Cardiac muscle cell (in vitro differentiated cells and primary cell): ENCODE measurements around the gene TBCD. TPM values are rescaled to one million over a fixed set of nuclear protein-coding genes. Genes with fewer than 3 reads are reported as not detected.

Experiments
- DNase-seq, 2 donors: peaks; one replicate each; pipeline versions ENCODE4 v3.0.0 to v3.0.0-alpha.2; 2010 to 2017; ENCODE audit warnings: low read depth in 1 of 2, low spot score in 1 of 2
- H3K27ac ChIP-seq: fragments of 200-600 bp; sonication (generic); 2 replicates; pipeline ENCODE4 v1.5.1; 2016
- H3K27me3 ChIP-seq: fragments of 200-600 bp; sonication (generic); 2 replicates; pipeline ENCODE4 v1.6.0; 2016; ENCODE audit warnings: control low read depth
- H3K36me3 ChIP-seq: fragments of 200-600 bp; sonication (generic); 2 replicates; pipeline ENCODE4 v1.5.1; 2016; ENCODE audit warnings: control low read depth
- H3K4me1 ChIP-seq: fragments of 200-600 bp; sonication (generic); 2 replicates; pipeline ENCODE4 v1.8.1; 2017; ENCODE audit warnings: low read depth, mild to moderate bottlenecking, mixed run types
- H3K4me3 ChIP-seq: fragments of 200-600 bp; sonication (generic); 2 replicates; pipeline ENCODE4 v1.5.1; 2016; ENCODE audit warnings: mild to moderate bottlenecking
- H3K9me3 ChIP-seq: fragments of 200-600 bp; sonication (generic); 2 replicates; pipeline ENCODE4 v1.5.1; 2017; ENCODE audit warnings: low read depth, mild to moderate bottlenecking, control low read depth
- polyA plus RNA-seq: library from polyadenylated mRNA; unstranded; fragments of >200 nt; fragmentation: Nextera tagmentation; extraction: Ambion mirVana; gene quantifications from 2 replicates; pipeline ENCODE4 v1.2.1, GENCODE V29; 2016
- total RNA-seq: library from RNA; depleted of rRNA; stranded (reverse); fragments of >200 nt; gene quantifications from 2 replicates; pipeline ENCODE4 v1.2.3, GENCODE V29; 2016
- TF ChIP-seq, protein P1 (sequence below): IDR thresholded peaks from 2 replicates; pipeline ENCODE4 v1.5.1; 2012; ENCODE audit warnings: low read depth, mild to moderate bottlenecking, low read length

The TBCD gene
- total and polyA plus RNA-seq, 2 experiments from 2014 or later, result 55.7 to 66.0 TPM

DNA sequence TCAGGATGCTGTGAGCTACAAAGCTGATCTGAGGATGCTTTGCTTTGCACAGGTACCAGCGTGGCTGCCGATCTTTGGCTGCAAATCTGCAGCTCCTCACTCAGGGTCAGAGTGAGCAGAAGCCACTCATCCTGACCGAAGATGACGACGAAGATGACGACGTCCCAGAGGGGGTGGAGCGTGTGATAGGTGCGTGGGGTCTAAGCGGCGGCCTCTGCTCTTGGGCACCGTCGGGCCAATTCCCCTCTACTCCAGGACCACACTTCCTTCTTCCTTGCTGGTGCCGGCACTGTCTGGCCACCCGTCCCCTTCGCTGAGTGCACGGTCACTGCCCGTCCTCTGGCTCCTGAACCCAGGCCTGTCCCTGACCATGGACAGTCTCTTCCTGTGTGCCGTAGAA lies 54.0 kb downstream of the TBCD start:
- H3K27me3 ChIP-seq, result no peaks in the 10 kb centered on the region
- peaks cover 18% of the 10 kb centered on the region for H3K4me1 ChIP-seq
- no peak overlapping the region for H3K27ac ChIP-seq
- no peaks in the 10 kb centered on the region for H3K9me3 ChIP-seq
- H3K36me3 ChIP-seq, result no peaks in the 10 kb centered on the region
- H3K4me3 ChIP-seq, result no peak overlapping the region
- DNase-seq, result no peak
- TF ChIP-seq, protein P1, sequence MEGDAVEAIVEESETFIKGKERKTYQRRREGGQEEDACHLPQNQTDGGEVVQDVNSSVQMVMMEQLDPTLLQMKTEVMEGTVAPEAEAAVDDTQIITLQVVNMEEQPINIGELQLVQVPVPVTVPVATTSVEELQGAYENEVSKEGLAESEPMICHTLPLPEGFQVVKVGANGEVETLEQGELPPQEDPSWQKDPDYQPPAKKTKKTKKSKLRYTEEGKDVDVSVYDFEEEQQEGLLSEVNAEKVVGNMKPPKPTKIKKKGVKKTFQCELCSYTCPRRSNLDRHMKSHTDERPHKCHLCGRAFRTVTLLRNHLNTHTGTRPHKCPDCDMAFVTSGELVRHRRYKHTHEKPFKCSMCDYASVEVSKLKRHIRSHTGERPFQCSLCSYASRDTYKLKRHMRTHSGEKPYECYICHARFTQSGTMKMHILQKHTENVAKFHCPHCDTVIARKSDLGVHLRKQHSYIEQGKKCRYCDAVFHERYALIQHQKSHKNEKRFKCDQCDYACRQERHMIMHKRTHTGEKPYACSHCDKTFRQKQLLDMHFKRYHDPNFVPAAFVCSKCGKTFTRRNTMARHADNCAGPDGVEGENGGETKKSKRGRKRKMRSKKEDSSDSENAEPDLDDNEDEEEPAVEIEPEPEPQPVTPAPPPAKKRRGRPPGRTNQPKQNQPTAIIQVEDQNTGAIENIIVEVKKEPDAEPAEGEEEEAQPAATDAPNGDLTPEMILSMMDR, result no peak

DNA sequence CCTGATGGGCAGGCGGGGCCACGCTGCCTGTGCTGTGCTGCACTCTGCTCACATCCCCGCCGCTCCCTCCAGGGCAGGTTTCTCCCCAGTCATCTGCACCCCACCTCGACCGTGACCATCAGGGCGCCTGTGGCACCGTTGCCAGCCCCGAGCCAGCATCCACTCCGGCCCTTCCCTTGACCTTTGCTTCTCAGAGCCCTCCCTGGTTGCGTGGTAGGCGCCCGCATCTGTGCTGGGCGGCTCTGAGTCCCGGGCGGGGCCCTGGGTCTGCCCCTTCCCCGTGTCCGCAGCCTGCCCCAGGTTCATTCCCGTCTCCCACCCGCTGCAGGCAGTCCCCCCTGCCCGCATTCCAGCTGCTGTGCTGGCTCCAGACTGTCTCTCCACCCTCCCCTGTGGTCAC lies 54.8 kb downstream of the TBCD start:
- no peaks in the 10 kb centered on the region for H3K9me3 ChIP-seq
- TF ChIP-seq, protein P1, result no peak
- H3K27ac ChIP-seq, result no peak overlapping the region
- H3K27me3 ChIP-seq, result no peaks in the 10 kb centered on the region
- peaks cover 26% of the 10 kb centered on the region for H3K4me1 ChIP-seq
- no peak overlapping the region for H3K4me3 ChIP-seq
- H3K36me3 ChIP-seq, result no peaks in the 10 kb centered on the region
- no peak for DNase-seq

DNA sequence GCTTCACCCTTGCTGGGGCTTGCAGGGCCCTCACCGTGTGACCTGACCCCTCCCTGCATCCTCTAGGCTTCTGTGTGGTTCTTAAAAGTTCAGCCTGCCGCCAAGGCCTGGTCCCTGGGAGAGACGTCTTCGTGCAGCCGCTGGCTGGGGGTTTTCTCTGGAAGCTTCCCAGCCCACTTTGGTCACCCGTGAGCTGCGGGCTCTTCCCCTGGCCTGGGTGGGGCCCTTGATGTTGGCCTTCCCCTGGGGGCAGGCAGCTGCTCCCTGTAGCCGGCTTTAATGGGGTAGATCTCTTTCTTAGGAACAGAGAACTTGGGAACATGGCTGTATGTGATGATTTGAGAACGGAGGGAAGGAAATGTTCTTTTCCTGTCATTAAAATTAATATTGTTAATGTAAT lies 55.2 kb downstream of the TBCD start:
- H3K27ac ChIP-seq, result no peak overlapping the region
- no peaks in the 10 kb centered on the region for H3K9me3 ChIP-seq

DNA sequence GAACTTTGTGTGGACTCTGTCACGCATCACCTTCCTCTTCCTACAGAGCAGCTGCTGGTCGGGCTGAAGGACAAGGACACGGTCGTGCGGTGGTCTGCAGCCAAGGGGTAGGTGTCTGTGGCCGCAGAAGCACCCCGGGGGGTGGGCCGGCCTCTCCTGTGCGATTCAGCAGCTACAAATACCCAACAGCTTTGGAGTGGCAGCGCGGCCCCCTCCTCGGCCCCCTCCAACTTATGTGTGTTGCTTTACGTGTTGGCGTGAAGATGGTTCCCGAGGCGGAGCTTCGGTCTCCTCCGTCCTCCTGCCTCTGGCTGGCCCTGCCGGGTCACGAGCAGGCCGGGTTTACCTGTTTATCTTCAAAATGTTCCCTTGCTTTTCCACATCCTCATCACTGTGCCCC lies 55.7 kb downstream of the TBCD start:
- no peak overlapping the region for H3K27ac ChIP-seq
- peaks cover 27% of the 10 kb centered on the region for H3K4me1 ChIP-seq
- no peak overlapping the region for H3K4me3 ChIP-seq

More for the DNA sequence above, 55.2 kb downstream of the TBCD start:
- TF ChIP-seq, protein P1, result no peak
- no peak for DNase-seq
- H3K4me1 ChIP-seq, result peaks cover 27% of the 10 kb centered on the region
- no peak overlapping the region for H3K4me3 ChIP-seq
- H3K36me3 ChIP-seq, result no peaks in the 10 kb centered on the region
- H3K27me3 ChIP-seq, result no peaks in the 10 kb centered on the region

DNA sequence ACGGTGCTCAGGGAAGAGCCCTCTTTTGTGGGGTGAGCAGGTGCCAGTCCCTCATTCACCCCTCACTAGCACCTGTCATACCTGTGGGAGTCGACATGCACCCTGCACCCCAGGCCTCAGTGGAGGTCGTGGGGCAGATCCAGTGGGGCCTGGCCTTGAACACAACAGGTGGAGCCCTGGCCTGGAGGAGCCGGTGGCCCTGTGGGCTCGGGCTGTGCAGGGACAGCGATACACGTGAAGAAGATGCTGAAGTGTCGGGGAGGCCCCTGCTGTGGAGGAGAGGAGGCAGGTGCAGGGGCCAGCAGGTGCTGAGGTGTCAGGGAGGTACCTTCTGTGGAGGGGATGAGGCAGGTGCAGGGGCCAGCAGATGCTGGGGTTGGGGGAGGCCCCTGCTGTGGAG lies 56.1 kb downstream of the TBCD start:
- no peaks in the 10 kb centered on the region for H3K27me3 ChIP-seq
- no peaks in the 10 kb centered on the region for H3K36me3 ChIP-seq

More for the DNA sequence above, 55.7 kb downstream of the TBCD start:
- Histone ChIP-seq H3K9me3 (no peaks in the 10 kb centered on the region), H3K36me3 (no peaks in the 10 kb centered on the region), H3K27me3 (no peaks in the 10 kb centered on the region)
- TF ChIP-seq, protein P1, result no peak
- DNase-seq, result no peak

More for the DNA sequence above, 56.1 kb downstream of the TBCD start:
- Histone ChIP-seq H3K27ac (no peak overlapping the region), H3K9me3 (no peaks in the 10 kb centered on the region), H3K4me1 (peaks cover 27% of the 10 kb centered on the region), H3K4me3 (no peak overlapping the region)
- DNase-seq, result no peak
- TF ChIP-seq, protein P1, result no peak
